Fibroblast of the aortic adventitia (primary cell): ENCODE data around the gene AHNAK2. TPM values are rescaled to one million over a fixed set of nuclear protein-coding genes. Genes with fewer than 3 reads are reported as not detected.
"Not testable (repeated sequence)": the region's sequence is repeated elsewhere in the genome, so short reads cannot be mapped to it uniquely, and the experiment has no call there.

Source experiments
- DNase-seq: peaks from one replicate; pipeline ENCODE4 v3.0.0-alpha.2; 2010; ENCODE audit warnings: low read depth
- H3K4me3 ChIP-seq: 2 replicates; pipeline ENCODE4 v1.5.1; 2011; ENCODE audit warnings: low read depth, mild to moderate bottlenecking, control low read depth, low read length, moderate library complexity
- CTCF ChIP-seq: IDR thresholded peaks from 2 replicates; pipeline ENCODE4 v1.5.1; 2011; ENCODE audit warnings: mild to moderate bottlenecking, low read length, control low read depth, inconsistent platforms; ENCODE audit not compliant: insufficient read depth
- total RNA-seq: library from RNA; depleted of rRNA; stranded (reverse); fragments of >200 nt; gene quantifications from 2 replicates; pipeline ENCODE4 v1.2.3, GENCODE V29; 2012; ENCODE audit warnings: low replicate concordance

Gene AHNAK2
- total RNA-seq, 1 donor = 164 TPM

GRCh38 chr14:104957146-104958113 lies 20.7 kb downstream of the AHNAK2 start:
- no peak for TF ChIP-seq CTCF
- DNase-seq = peak; percentile 48
- H3K4me3 ChIP-seq = no peak overlapping the region

GRCh38 chr14:104956290-104956890 lies 21.8 kb downstream of the AHNAK2 start:
- DNase-seq = no peak
- TF ChIP-seq CTCF = no peak

GRCh38 chr14:104955396-104955770 lies 22.8 kb downstream of the AHNAK2 start:
- TF ChIP-seq CTCF = no peak
- H3K4me3 ChIP-seq = no peak overlapping the region
- DNase-seq = no peak

More at GRCh38 chr14:104956290-104956890, 21.8 kb downstream of the AHNAK2 start:
- H3K4me3 ChIP-seq = no peak overlapping the region

- TF ChIP-seq CTCF = no peak
- no peak for DNase-seq
- H3K4me3 ChIP-seq = no peak overlapping the region
Observed at GRCh38 chr14:104954746-104955395, 23.3 kb downstream of the AHNAK2 start.

GRCh38 chr14:104953896-104954656 lies 24.1 kb downstream of the AHNAK2 start:
- no peak overlapping the region for H3K4me3 ChIP-seq
- no peak for TF ChIP-seq CTCF
- no peak for DNase-seq

GRCh38 chr14:104953097-104953496 lies 25.1 kb downstream of the AHNAK2 start:
- DNase-seq = no peak
- H3K4me3 ChIP-seq = no peak overlapping the region
- TF ChIP-seq CTCF = no peak

GRCh38 chr14:104951863-104952657 lies 26.1 kb downstream of the AHNAK2 start:
- H3K4me3 ChIP-seq, DNase-seq: not testable (repeated sequence)

- not testable (repeated sequence) for DNase-seq, H3K4me3 ChIP-seq
Observed at GRCh38 chr14:104950701-104951100, 27.5 kb downstream of the AHNAK2 start.
